Right lobe of liver (tissue), 6 donors: Measurements from ENCODE around the gene LYPD6. TPM values are rescaled to one million over a fixed set of nuclear protein-coding genes. Genes with fewer than 3 reads are reported as not detected.

Source experiments
- ATAC-seq, 4 donors: fragments of 200-7000 bp; cut with Tn5 transposase; one replicate each; pipeline ENCODE4 v1.9.1; 2020; ENCODE audit warnings: mild to moderate bottlenecking in 4 of 4, moderate library complexity in 4 of 4
- DNase-seq, 3 donors: peaks; one replicate each; pipeline ENCODE4 v3.0.0-alpha.2; 2020
- H3K27ac ChIP-seq, 3 donors: fragments of 200-600 bp; one replicate each; pipeline ENCODE4 v1.8.0; 2022
- H3K27me3 ChIP-seq, 2 donors: fragments of 200-600 bp; one replicate each; pipeline ENCODE4 v1.8.0; 2022
- H3K36me3 ChIP-seq, 4 donors: fragments of 200-600 bp; sonication (generic) in 1 of 4; one replicate each; pipeline versions ENCODE4 v1.5.1 to v1.8.0; 2017 to 2022; ENCODE audit warnings: control low read depth in 1 of 4
- H3K4me1 ChIP-seq, 4 donors: fragments of 200-600 bp; sonication (generic) in 1 of 4; one replicate each; pipeline versions ENCODE4 v1.5.1 to v1.8.0; 2017 to 2022; ENCODE audit warnings: control low read depth in 1 of 4
- H3K4me3 ChIP-seq, 3 donors: fragments of 200-600 bp; one replicate each; pipeline ENCODE4 v1.8.0; 2022
- H3K9me3 ChIP-seq, 4 donors: fragments of 200-600 bp; sonication (generic) in 1 of 4; one replicate each; pipeline versions ENCODE4 v1.5.1 to v1.8.0; 2017 to 2022; ENCODE audit warnings: control low read depth in 1 of 4
- CTCF ChIP-seq, 4 donors: fragments of 200-600 bp in 3 of 4; fragments of 450-650 bp in 1 of 4; IDR thresholded peaks; one replicate each; pipeline versions ENCODE4 v1.5.1 to v1.8.0; 2016 to 2022; ENCODE audit warnings: antibody characterized with exemption in 4 of 4, mild to moderate bottlenecking in 2 of 4
- POLR2A ChIP-seq: fragments of 450-650 bp; IDR thresholded peaks from one replicate; pipeline ENCODE4 v1.6.1; 2017; ENCODE audit warnings: antibody characterized with exemption, mild to moderate bottlenecking
- WGBS: methylation state at CpG from one replicate; pipeline ENCODE4 v1.1.6; 2018; ENCODE audit warnings: low coverage, low lambda C conversion rate; ENCODE audit not compliant: insufficient coverage; ENCODE audit errors: missing lambda C conversion rate; 5-methylcytosine and 5-hydroxymethylcytosine counted together
- intact Hi-C, 2 donors: fragments of 100-400 bp; cut with DNase I; formaldehyde crosslinking; loops; one replicate each; pipeline versions ENCODE4 v1.11.2 to v1.14.1; 2022
- total RNA-seq, 6 experiments: library from RNA; depleted of rRNA in 2 of 6; stranded (reverse); fragments of >200 nt in 2 of 6; fragmentation: NEBNext Ultra II Directional in 3 of 6; extraction: Animal tissue kit (Norgen Biotek cat#: 25700) in 3 of 6; gene quantifications; one replicate each; pipeline versions ENCODE4 v1.1.0 to v1.2.4, GENCODE V29; 2016 to 2023
- donor health status: DM: no; HTN: yes; CAD: no.
- donor health status: DM: no; HTN: no; CAD: no.
- donor health status: DM: no; HTN: no; CAD: no.
- donor health status: DM: no; HTN: yes; CAD: no.
- donor health status: DM: no; HTN: yes; CAD: no.

The LYPD6 gene
- total RNA-seq, 6 experiments from 2014 or later, result 0.04 to 0.26 (median 0.12) TPM; not detected in 2

DNA sequence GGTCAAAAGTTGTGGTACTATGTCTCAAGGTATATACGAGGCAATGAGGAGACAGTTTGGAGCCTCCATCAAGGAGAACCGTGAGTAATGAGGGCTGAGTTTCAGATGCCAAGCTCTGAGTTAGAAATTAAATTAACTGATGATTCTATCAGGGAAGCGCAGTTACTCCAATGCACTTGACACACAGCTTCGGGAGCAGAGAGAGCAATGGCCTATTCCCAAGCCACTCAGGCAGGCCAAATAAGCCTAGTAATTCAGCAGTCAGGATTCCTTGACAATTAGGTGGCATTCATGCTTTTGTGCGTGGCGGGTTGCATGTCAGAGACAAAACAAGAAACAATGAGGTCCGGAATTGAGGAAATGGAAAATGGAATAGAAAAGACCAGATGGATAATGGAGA is 134.0 kb downstream of the LYPD6 start:
- no peaks in the 10 kb centered on the region for H3K27me3 ChIP-seq

GRCh38 chr2:149465873-149466272 is 135.5 kb downstream of the LYPD6 start:
- TF ChIP-seq CTCF (IDR thresholded peaks at IDR 0.05), result no peak
- no peak for TF ChIP-seq POLR2A
- DNase-seq (no peak), ATAC-seq (no peak)
- Histone ChIP-seq H3K4me3 (no peak overlapping the region), H3K36me3 (no peaks in the 10 kb centered on the region), H3K9me3 (no peaks in the 10 kb centered on the region), H3K4me1 (no peaks in the 10 kb centered on the region), H3K27ac (no peak overlapping the region), H3K27me3 (no peaks in the 10 kb centered on the region)
- 77% methylated on average over 2 of the region's 2 CpGs for WGBS
- intact Hi-C loops, result no loop called here

More for the DNA sequence above, 134.0 kb downstream of the LYPD6 start:
- TF ChIP-seq CTCF (IDR thresholded peaks at IDR 0.05), result no peak
- TF ChIP-seq POLR2A, result no peak
- WGBS, result 79% methylated on average over 6 of the region's 7 CpGs
- DNase-seq (no peak), ATAC-seq (no peak)
- intact Hi-C loops, result no loop called here
- H3K27ac ChIP-seq, result no peak overlapping the region
- no peaks in the 10 kb centered on the region for H3K9me3 ChIP-seq
- H3K4me1 ChIP-seq, result no peaks in the 10 kb centered on the region
- H3K36me3 ChIP-seq, result no peaks in the 10 kb centered on the region
- H3K4me3 ChIP-seq, result no peak overlapping the region

DNA sequence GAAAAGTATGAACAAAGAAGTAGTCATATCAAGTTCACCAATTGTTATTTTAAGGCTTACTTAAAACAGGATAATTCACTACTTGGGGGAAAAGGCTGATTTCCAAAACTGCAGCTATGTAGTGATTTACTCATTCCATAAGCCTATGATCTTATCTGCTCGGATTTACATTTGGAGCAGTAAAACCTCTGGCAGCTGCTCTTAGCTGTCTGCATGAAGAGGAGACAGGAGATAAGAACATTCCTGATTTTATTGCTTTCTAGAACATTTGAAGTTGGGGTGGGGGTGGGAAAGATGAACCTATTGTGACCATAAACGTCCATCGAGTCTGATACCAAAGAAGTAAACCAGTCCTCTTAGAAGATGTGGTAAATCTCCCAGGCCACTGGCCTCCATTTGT is 136.2 kb downstream of the LYPD6 start:
- intact Hi-C loops, result no loop called here
- no peaks in the 10 kb centered on the region for H3K4me1 ChIP-seq
- H3K36me3 ChIP-seq, result no peaks in the 10 kb centered on the region
- ATAC-seq, result no peak
- no peak overlapping the region for H3K4me3 ChIP-seq
- 51% methylated on average over 3 of the region's 3 CpGs for WGBS
- H3K27ac ChIP-seq, result no peak overlapping the region
- TF ChIP-seq POLR2A (no peak), CTCF (IDR thresholded peaks at IDR 0.05) (no peak)
- no peaks in the 10 kb centered on the region for H3K27me3 ChIP-seq
- H3K9me3 ChIP-seq, result no peaks in the 10 kb centered on the region
- no peak for DNase-seq

DNA sequence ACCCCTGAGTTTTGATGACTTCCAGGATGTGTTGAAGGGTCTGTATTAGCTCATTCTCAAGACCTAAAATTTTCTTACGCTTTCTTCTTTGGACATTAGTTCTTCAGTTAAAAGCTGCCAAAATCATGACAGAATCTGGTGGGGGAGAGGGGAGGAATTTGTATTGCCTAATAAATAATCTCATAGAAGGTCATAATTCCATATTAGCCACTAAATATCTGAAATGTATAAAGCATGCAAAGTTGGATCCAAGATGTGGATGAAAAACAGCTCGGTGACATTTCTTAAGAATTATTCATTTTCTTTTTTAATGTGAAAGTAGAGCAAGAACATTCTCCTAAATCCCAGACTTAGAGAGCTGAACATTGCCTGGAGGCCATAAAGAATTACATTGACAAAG is 137.0 kb downstream of the LYPD6 start:
- 74% methylated on average over 2 of the region's 2 CpGs for WGBS
- Histone ChIP-seq H3K9me3 (no peaks in the 10 kb centered on the region), H3K36me3 (no peaks in the 10 kb centered on the region), H3K4me1 (no peaks in the 10 kb centered on the region), H3K27ac (no peak overlapping the region), H3K27me3 (no peaks in the 10 kb centered on the region), H3K4me3 (no peak overlapping the region)
- TF ChIP-seq CTCF (IDR thresholded peaks at IDR 0.05) (no peak), POLR2A (no peak)
- ATAC-seq (no peak), DNase-seq (no peak)
- intact Hi-C loops, result no loop called here

DNA sequence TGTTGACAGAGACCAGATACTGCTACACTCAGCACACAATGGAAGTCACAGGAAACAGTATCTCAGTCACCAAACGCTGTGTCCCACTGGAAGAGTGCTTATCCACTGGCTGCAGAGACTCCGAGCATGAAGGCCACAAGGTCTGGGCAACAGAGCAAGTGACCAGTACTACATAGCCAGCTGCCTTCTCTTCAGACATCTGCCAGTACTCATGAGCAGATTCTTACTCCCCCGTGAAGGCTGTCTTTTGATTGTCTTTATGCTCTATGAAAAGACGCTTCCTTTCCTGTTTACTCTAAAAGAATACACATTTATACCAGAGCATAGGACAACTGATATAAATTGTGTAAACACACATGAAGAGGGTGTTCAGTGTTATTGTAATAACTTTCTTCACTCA is 138.2 kb downstream of the LYPD6 start:
- TF ChIP-seq CTCF (IDR thresholded peaks at IDR 0.05), result no peak
- no peak for TF ChIP-seq POLR2A
- no peak for ATAC-seq

More for the DNA sequence above, 138.2 kb downstream of the LYPD6 start:
- no peaks in the 10 kb centered on the region for H3K4me1 ChIP-seq
- WGBS, result 76% methylated on average over 4 of the region's 4 CpGs
- H3K36me3 ChIP-seq, result no peaks in the 10 kb centered on the region
- H3K4me3 ChIP-seq, result no peak overlapping the region
- H3K27me3 ChIP-seq, result no peaks in the 10 kb centered on the region
- intact Hi-C loops, result no loop called here
- H3K27ac ChIP-seq, result no peak overlapping the region
- no peaks in the 10 kb centered on the region for H3K9me3 ChIP-seq
- no peak for DNase-seq
